Neural progenitor cell (in vitro differentiated cells): ENCODE measurements around the gene ADCY5. TPM values are rescaled to one million over a fixed set of nuclear protein-coding genes. Genes with fewer than 3 reads are reported as not detected.
A peak's percentile ranks its signal among the peaks of the same experiment; 100 is the strongest.

ENCODE experiments used
- DNase-seq: peaks from one replicate; pipeline ENCODE4 v3.0.0-alpha.2; 2016; ENCODE audit warnings: low spot score
- H2AFZ ChIP-seq: fragments of 200-600 bp; sonication (generic); replicated peaks from 2 replicates; pipeline ENCODE4 v1.6.1; 2016; ENCODE audit warnings: antibody characterized with exemption
- H3F3A ChIP-seq: fragments of 200-600 bp; sonication (generic); 2 replicates; pipeline ENCODE4 v1.6.1; 2016; ENCODE audit warnings: antibody characterized with exemption, low read depth
- H3K27ac ChIP-seq: fragments of 200-600 bp; sonication (generic); 2 replicates; pipeline ENCODE4 v1.5.1; 2016; ENCODE audit warnings: mild to moderate bottlenecking
- H3K27me3 ChIP-seq: fragments of 200-600 bp; sonication (generic); 2 replicates; pipeline ENCODE4 v1.6.1; 2016; ENCODE audit warnings: mild to moderate bottlenecking, moderate library complexity
- H3K36me3 ChIP-seq: fragments of 200-600 bp; sonication (generic); 2 replicates; pipeline ENCODE4 v1.5.1; 2016
- H3K4me1 ChIP-seq: fragments of 200-600 bp; sonication (generic); 2 replicates; pipeline ENCODE4 v1.6.1; 2016; ENCODE audit warnings: mixed run types
- H3K4me2 ChIP-seq: fragments of 200-600 bp; sonication (generic); 2 replicates; pipeline ENCODE4 v1.6.1; 2016
- H3K4me3 ChIP-seq: fragments of 200-600 bp; sonication (generic); 2 replicates; pipeline ENCODE4 v1.5.1; 2016
- H3K79me2 ChIP-seq: fragments of 200-600 bp; sonication (generic); 2 replicates; pipeline ENCODE4 v1.6.1; 2016; ENCODE audit warnings: low read depth
- H3K9ac ChIP-seq: fragments of 200-600 bp; sonication (generic); 2 replicates; pipeline ENCODE4 v1.6.1; 2016
- H3K9me3 ChIP-seq: fragments of 200-600 bp; sonication (generic); 2 replicates; pipeline ENCODE4 v1.5.1; 2016; ENCODE audit warnings: low read depth
- H4K20me1 ChIP-seq: fragments of 200-600 bp; sonication (generic); 2 replicates; pipeline ENCODE4 v1.6.1; 2016; ENCODE audit warnings: low read depth
- H3K27ac Mint-ChIP-seq: 3 replicates; pipeline ENCODE4 v1.8.0; 2021; ENCODE audit warnings: mixed read lengths
- H3K27me3 Mint-ChIP-seq: 2 replicates; pipeline ENCODE4 v1.8.0; 2022; ENCODE audit warnings: low read depth, mild to moderate bottlenecking, inconsistent platforms, moderate library complexity, mixed read lengths; ENCODE audit not compliant: insufficient read depth
- H3K36me3 Mint-ChIP-seq: 3 replicates; pipeline ENCODE4 v1.8.0; 2021; ENCODE audit warnings: mixed read lengths
- H3K4me1 Mint-ChIP-seq: 3 replicates; pipeline ENCODE4 v1.8.0; 2021; ENCODE audit warnings: mixed read lengths
- H3K4me3 Mint-ChIP-seq: 3 replicates; pipeline ENCODE4 v1.8.0; 2021; ENCODE audit warnings: mild to moderate bottlenecking, moderate library complexity, mixed read lengths
- H3K9me3 Mint-ChIP-seq: 3 replicates; pipeline ENCODE4 v1.8.0; 2020; ENCODE audit warnings: mixed read lengths
- EZH2 ChIP-seq: fragments of 200-600 bp; sonication (generic); IDR thresholded peaks from 2 replicates; pipeline ENCODE4 v1.6.1; 2017; ENCODE audit warnings: antibody characterized with exemption, mild to moderate bottlenecking, moderate library complexity
- EZH2phosphoT487 ChIP-seq: fragments of 200-600 bp; sonication (generic); IDR thresholded peaks from 2 replicates; pipeline ENCODE4 v1.6.1; 2017; ENCODE audit warnings: antibody characterized with exemption
- total RNA-seq: library from RNA; depleted of rRNA; stranded (reverse); fragments of >200 nt; gene quantifications from 2 replicates; pipeline ENCODE4 v1.2.3, GENCODE V29; 2015; ENCODE audit warnings: low replicate concordance
- TF ChIP-seq, protein P1 (sequence below): fragments of 200-600 bp; sonication (generic); IDR thresholded peaks from 2 replicates; pipeline ENCODE4 v1.5.1; 2017; ENCODE audit warnings: antibody characterized with exemption, mild to moderate bottlenecking

Gene ADCY5
- total RNA-seq, 1 donor from 2014 or later: 1.6 TPM

DNA sequence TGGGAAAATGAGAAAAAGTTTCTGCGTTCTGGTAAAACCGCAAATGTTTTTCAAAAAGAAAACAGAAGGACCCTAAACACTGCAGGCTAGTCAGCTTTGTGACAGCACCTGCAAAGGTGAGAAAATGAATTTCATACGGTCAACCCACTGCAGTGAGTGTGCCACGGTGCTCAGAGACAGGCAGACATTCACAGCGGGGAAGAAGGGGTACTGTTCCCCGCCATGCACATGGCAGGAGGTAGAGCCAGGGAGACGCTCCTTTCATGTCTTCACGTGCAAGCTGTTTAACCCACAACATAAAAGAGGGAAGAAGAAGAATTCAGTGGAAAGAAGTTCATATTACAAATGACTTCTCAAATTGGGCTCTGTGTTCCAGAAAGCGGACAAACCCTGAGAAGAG is 137.7 kb downstream of the ADCY5 start:
- no peak overlapping the region for H3K4me3 ChIP-seq
- no peaks in the 10 kb centered on the region for H3K36me3 ChIP-seq
- H3K79me2 ChIP-seq: no peaks in the 10 kb centered on the region
- Mint-ChIP-seq H3K36me3 (peaks cover 1% of the 10 kb centered on the region), H3K9me3 (no peaks in the 10 kb centered on the region), H3K27ac (no peak overlapping the region), H3K4me1 (peaks cover 17% of the 10 kb centered on the region), H3K4me3 (no peak overlapping the region), H3K27me3 (peaks cover 6% of the 10 kb centered on the region)
- no peaks in the 10 kb centered on the region for H3K9me3 ChIP-seq
- H3K4me2 ChIP-seq: no peak overlapping the region
- H3K4me1 ChIP-seq: peaks cover 15% of the 10 kb centered on the region
- no peak overlapping the region for H3K27ac ChIP-seq
- H4K20me1 ChIP-seq: no peaks in the 10 kb centered on the region
- H2AFZ ChIP-seq: no peak overlapping the region
- H3F3A ChIP-seq: peaks cover 14% of the 10 kb centered on the region
- DNase-seq: no peak
- TF ChIP-seq EZH2phosphoT487 (no peak), EZH2 (no peak)
- TF ChIP-seq, protein P1, sequence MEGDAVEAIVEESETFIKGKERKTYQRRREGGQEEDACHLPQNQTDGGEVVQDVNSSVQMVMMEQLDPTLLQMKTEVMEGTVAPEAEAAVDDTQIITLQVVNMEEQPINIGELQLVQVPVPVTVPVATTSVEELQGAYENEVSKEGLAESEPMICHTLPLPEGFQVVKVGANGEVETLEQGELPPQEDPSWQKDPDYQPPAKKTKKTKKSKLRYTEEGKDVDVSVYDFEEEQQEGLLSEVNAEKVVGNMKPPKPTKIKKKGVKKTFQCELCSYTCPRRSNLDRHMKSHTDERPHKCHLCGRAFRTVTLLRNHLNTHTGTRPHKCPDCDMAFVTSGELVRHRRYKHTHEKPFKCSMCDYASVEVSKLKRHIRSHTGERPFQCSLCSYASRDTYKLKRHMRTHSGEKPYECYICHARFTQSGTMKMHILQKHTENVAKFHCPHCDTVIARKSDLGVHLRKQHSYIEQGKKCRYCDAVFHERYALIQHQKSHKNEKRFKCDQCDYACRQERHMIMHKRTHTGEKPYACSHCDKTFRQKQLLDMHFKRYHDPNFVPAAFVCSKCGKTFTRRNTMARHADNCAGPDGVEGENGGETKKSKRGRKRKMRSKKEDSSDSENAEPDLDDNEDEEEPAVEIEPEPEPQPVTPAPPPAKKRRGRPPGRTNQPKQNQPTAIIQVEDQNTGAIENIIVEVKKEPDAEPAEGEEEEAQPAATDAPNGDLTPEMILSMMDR: no peak
- H3K9ac ChIP-seq: no peak overlapping the region
- H3K27me3 ChIP-seq: peaks cover 32% of the 10 kb centered on the region

DNA sequence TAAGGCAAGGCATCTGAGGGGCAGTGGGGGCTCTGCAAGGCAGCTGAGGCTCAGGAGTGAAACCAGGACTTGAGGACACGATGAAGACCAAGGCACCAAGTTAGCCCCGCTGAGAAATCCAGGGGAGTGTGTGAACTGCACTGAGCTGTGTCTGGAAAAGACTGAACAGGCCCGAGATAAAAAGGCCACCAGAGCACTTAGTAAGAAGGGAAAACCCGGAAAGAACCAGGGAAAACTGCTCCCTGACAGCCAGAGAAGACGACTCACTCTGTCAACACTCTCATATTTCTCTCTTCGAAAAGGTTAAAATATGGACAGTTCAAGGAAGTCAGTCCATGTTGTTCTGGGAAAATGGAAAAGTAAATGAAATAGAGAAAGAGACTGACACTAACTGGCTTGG is 138.1 kb downstream of the ADCY5 start:
- H3K27ac Mint-ChIP-seq: no peak overlapping the region
- H3K4me1 Mint-ChIP-seq: peaks cover 17% of the 10 kb centered on the region

DNA sequence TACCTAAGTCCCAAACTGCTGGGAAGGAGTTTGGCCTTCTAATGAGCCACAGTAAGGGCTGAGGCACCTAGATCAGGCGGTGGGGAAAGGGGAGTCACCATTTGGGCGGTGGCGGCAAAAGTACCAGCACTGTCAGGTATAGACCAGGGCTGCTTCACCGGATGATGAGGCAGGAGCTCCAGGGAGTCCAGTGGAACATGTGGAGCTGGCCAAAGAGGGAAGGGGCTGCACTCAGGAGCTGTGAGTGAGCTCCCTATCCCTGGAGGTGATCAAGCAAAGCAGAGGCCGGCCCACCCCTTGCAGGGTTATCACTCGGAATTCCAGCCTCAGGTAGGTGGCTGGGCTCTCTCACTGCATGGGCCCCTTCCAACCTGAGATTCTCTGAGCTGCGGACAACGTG is 138.7 kb downstream of the ADCY5 start:
- Histone ChIP-seq H3K9me3 (no peaks in the 10 kb centered on the region), H3K4me3 (no peak overlapping the region), H3K4me2 (no peak overlapping the region), H3K79me2 (no peaks in the 10 kb centered on the region), H3K27ac (no peak overlapping the region), H3F3A (peaks cover 8% of the 10 kb centered on the region), H3K9ac (no peak overlapping the region), H2AFZ (no peak overlapping the region), H3K36me3 (no peaks in the 10 kb centered on the region), H4K20me1 (no peaks in the 10 kb centered on the region), H3K4me1 (peaks cover 13% of the 10 kb centered on the region), H3K27me3 (peaks cover 22% of the 10 kb centered on the region)
- Mint-ChIP-seq H3K27ac (no peak overlapping the region), H3K4me1 (peaks cover 15% of the 10 kb centered on the region), H3K36me3 (peaks cover 1% of the 10 kb centered on the region), H3K4me3 (peak overlapping the region; percentile 46), H3K27me3 (peaks cover 6% of the 10 kb centered on the region), H3K9me3 (no peaks in the 10 kb centered on the region)
- no peak for DNase-seq
- TF ChIP-seq, protein P1: no peak
- TF ChIP-seq EZH2 (no peak), EZH2phosphoT487 (no peak)

More for the DNA sequence above, 138.1 kb downstream of the ADCY5 start:
- Histone ChIP-seq H3K79me2 (no peaks in the 10 kb centered on the region), H3K36me3 (no peaks in the 10 kb centered on the region), H3K9me3 (no peaks in the 10 kb centered on the region), H3K9ac (no peak overlapping the region), H3K4me1 (peaks cover 15% of the 10 kb centered on the region), H4K20me1 (no peaks in the 10 kb centered on the region), H3K27me3 (peaks cover 27% of the 10 kb centered on the region), H3K27ac (no peak overlapping the region), H3F3A (peaks cover 13% of the 10 kb centered on the region), H2AFZ (no peak overlapping the region), H3K4me2 (no peak overlapping the region), H3K4me3 (no peak overlapping the region)
- Mint-ChIP-seq H3K27me3 (peaks cover 6% of the 10 kb centered on the region), H3K4me3 (peak overlapping the region; percentile 46), H3K9me3 (no peaks in the 10 kb centered on the region), H3K36me3 (peaks cover 1% of the 10 kb centered on the region)
- DNase-seq: no peak
- TF ChIP-seq EZH2phosphoT487 (no peak), EZH2 (no peak)
- TF ChIP-seq, protein P1: no peak
